Measurements from ENCODE around the gene RSL24D1. TPM values are rescaled to one million over a fixed set of nuclear protein-coding genes. Genes with fewer than 3 reads are reported as not detected.
A peak's percentile ranks its signal among the peaks of the same experiment; 100 is the strongest.

RSL24D1 gene
- total and polyA plus RNA-seq, 2 of the 13 experiments (the other 11 are each of a cell fraction or from before 2014, with no cell fraction given) = 58.8 to 100.0 TPM

DNA sequence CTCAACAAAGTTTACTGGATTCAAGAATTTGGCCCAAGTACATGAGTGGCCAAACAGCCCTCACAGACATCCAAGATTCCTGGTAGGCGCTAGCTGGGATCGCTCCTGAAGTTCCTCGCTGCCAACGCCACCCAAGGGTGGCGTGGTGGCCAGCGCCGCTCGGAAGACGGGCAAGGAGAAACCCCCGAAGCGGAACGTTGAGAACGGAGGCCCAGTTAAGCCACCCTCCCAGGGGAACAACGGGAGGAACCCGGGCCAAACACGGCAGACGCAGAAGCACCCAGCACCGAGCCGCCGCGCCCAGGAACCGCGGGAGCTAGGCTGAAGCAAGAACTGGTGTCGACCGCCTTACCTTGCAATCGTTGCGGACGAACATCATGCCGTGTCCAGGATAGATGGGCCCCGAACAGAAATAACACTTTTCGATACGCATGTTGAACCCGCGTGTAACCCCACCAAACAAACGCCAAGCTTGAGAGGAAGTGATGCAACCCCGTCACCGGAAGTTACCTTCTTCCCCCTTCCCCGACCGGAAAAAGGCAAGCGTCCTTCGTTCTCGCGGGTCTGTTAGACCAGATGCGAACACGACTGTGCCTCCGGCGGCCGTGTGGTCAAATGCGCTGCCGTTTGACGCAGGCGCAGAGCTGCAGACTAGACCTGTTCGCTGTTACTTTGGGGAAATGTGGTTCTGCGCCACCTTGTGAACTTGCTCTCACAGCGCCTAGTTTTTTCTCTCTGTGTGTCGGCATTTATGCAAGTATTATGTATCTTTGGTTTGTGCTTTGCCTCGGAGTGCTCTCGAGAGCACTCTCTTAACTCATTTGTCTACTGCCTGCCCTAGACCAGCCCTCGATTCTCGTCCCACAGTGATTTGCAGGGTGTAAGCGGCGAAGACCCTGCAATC is at the start of gene RSL24D1 (continued):
- TF ChIP-seq ARNT (IDR thresholded peaks at IDR 0.05) (no peak), CAMTA2 (CRISPR knock-in tag; IDR thresholded peaks at IDR 0.05; ENCODE audit: borderline replicate concordance) (no peak), POGZ (CRISPR knock-in tag; IDR thresholded peaks at IDR 0.05) (peak; percentile 85), ZNF143 (CRISPR knock-in tag; IDR thresholded peaks at IDR 0.05) (no peak), ELF3 (CRISPR knock-in tag; IDR thresholded peaks at IDR 0.05) (peak; percentile 66), ZNF274 (CRISPR knock-in tag; IDR thresholded peaks at IDR 0.05) (peak; percentile 54; the same call in 1 of the 2 replicates), ZNF598 (CRISPR knock-in tag; IDR thresholded peaks at IDR 0.05; ENCODE audit: borderline replicate concordance) (no peak), RXRB (CRISPR knock-in tag; IDR thresholded peaks at IDR 0.05; ENCODE audit: borderline replicate concordance) (peak; percentile 30; the same call in 1 of the 2 replicates), CEBPB (IDR thresholded peaks at IDR 0.05; ENCODE audit: borderline replicate concordance, low read depth, low read length) (peak; percentile 97), ZNF766 (CRISPR knock-in tag; IDR thresholded peaks at IDR 0.05; ENCODE audit: borderline replicate concordance) (peak; percentile 73; the same call in 1 of the 2 replicates), CC2D1A (CRISPR knock-in tag; IDR thresholded peaks at IDR 0.05) (no peak), RORA (CRISPR knock-in tag; IDR thresholded peaks at IDR 0.05) (no peak), ZNF703 (CRISPR knock-in tag; IDR thresholded peaks at IDR 0.05; ENCODE audit: borderline replicate concordance) (peak; percentile 71; the same call in 1 of the 2 replicates)
- TF ChIP-seq, protein P1, sequence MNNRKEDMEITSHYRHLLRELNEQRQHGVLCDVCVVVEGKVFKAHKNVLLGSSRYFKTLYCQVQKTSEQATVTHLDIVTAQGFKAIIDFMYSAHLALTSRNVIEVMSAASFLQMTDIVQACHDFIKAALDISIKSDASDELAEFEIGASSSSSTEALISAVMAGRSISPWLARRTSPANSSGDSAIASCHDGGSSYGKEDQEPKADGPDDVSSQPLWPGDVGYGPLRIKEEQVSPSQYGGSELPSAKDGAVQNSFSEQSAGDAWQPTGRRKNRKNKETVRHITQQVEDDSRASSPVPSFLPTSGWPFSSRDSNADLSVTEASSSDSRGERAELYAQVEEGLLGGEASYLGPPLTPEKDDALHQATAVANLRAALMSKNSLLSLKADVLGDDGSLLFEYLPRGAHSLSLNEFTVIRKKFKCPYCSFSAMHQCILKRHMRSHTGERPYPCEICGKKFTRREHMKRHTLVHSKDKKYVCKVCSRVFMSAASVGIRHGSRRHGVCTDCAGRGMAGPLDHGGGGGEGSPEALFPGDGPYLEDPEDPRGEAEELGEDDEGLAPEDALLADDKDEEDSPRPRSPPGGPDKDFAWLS (CRISPR knock-in tag; IDR thresholded peaks at IDR 0.05; ENCODE audit: borderline replicate concordance) = no peak
- TF ChIP-seq, protein P2, sequence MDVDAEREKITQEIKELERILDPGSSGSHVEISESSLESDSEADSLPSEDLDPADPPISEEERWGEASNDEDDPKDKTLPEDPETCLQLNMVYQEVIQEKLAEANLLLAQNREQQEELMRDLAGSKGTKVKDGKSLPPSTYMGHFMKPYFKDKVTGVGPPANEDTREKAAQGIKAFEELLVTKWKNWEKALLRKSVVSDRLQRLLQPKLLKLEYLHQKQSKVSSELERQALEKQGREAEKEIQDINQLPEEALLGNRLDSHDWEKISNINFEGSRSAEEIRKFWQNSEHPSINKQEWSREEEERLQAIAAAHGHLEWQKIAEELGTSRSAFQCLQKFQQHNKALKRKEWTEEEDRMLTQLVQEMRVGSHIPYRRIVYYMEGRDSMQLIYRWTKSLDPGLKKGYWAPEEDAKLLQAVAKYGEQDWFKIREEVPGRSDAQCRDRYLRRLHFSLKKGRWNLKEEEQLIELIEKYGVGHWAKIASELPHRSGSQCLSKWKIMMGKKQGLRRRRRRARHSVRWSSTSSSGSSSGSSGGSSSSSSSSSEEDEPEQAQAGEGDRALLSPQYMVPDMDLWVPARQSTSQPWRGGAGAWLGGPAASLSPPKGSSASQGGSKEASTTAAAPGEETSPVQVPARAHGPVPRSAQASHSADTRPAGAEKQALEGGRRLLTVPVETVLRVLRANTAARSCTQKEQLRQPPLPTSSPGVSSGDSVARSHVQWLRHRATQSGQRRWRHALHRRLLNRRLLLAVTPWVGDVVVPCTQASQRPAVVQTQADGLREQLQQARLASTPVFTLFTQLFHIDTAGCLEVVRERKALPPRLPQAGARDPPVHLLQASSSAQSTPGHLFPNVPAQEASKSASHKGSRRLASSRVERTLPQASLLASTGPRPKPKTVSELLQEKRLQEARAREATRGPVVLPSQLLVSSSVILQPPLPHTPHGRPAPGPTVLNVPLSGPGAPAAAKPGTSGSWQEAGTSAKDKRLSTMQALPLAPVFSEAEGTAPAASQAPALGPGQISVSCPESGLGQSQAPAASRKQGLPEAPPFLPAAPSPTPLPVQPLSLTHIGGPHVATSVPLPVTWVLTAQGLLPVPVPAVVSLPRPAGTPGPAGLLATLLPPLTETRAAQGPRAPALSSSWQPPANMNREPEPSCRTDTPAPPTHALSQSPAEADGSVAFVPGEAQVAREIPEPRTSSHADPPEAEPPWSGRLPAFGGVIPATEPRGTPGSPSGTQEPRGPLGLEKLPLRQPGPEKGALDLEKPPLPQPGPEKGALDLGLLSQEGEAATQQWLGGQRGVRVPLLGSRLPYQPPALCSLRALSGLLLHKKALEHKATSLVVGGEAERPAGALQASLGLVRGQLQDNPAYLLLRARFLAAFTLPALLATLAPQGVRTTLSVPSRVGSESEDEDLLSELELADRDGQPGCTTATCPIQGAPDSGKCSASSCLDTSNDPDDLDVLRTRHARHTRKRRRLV (CRISPR knock-in tag; IDR thresholded peaks at IDR 0.05) = no peak
- TF ChIP-seq, protein P3, sequence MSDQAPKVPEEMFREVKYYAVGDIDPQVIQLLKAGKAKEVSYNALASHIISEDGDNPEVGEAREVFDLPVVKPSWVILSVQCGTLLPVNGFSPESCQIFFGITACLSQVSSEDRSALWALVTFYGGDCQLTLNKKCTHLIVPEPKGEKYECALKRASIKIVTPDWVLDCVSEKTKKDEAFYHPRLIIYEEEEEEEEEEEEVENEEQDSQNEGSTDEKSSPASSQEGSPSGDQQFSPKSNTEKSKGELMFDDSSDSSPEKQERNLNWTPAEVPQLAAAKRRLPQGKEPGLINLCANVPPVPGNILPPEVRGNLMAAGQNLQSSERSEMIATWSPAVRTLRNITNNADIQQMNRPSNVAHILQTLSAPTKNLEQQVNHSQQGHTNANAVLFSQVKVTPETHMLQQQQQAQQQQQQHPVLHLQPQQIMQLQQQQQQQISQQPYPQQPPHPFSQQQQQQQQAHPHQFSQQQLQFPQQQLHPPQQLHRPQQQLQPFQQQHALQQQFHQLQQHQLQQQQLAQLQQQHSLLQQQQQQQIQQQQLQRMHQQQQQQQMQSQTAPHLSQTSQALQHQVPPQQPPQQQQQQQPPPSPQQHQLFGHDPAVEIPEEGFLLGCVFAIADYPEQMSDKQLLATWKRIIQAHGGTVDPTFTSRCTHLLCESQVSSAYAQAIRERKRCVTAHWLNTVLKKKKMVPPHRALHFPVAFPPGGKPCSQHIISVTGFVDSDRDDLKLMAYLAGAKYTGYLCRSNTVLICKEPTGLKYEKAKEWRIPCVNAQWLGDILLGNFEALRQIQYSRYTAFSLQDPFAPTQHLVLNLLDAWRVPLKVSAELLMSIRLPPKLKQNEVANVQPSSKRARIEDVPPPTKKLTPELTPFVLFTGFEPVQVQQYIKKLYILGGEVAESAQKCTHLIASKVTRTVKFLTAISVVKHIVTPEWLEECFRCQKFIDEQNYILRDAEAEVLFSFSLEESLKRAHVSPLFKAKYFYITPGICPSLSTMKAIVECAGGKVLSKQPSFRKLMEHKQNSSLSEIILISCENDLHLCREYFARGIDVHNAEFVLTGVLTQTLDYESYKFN (CRISPR knock-in tag; conservative IDR thresholded peaks at IDR 0.05) = peak; percentile 45; the same call in 1 of the 2 replicates
- TF ChIP-seq, protein P4, sequence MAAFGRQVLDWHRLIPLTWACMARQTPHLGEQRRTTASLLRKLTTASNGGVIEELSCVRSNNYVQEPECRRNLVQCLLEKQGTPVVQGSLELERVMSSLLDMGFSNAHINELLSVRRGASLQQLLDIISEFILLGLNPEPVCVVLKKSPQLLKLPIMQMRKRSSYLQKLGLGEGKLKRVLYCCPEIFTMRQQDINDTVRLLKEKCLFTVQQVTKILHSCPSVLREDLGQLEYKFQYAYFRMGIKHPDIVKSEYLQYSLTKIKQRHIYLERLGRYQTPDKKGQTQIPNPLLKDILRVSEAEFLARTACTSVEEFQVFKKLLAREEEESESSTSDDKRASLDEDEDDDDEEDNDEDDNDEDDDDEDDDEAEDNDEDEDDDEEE (CRISPR knock-in tag; IDR thresholded peaks at IDR 0.05) = 0 out of 2 replicates have a peak, but pooled peaks have one; percentile 15

Measured in HepG2 (cell line).